Amygdala (tissue), 56 donors: ENCODE data around the gene BTBD16.
A peak's percentile ranks its signal among the peaks of the same experiment; 100 is the strongest.

Experiments used
- DNase-seq, 56 donors: peaks; one replicate each; lab custom pipeline; 2025; lab: John Stamatoyannopoulos, UW

BTBD16 gene

GRCh38 chr10:122292376-122292775, 21.3 kb downstream of the BTBD16 start:
- DNase-seq: no peak

DNA sequence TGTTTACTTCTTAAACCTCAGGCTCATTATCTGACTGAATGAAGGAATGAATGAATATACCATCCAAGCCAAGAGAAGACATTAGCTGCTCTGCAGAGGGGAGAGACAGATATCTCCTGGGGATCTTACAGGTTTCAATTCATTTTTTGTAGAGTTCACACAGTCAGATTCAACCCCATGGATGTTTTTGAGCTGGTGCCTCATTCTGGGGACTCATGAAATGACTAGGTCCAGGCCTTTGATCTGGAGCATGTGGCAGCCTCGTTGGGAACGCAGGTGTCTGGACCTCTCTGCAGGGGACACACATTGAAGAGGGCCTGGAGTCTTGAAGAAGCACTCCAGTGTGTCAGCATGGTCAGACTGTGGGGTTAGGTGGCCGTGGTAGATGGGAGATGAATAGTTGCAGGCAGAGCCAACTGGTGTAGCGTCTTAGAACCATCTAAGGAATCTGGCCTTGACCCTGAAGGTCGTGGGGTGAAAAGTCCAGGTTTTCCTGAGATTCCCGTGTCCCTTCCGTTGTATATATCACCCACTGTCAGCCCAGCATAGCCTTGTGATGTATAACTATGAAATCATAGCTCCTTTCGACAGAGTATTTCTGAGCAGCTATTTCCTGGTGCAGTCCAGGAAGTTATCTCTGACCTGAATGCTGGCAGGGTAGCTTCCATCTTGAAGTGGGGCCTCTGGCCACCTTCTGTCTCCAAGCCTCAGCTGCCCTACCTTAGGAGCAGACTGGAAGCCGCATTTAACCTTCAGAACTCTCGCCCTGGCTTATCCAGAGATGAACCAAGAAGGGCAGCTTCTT, 22.3 kb downstream of the BTBD16 start:
- no peak for DNase-seq

- no peak for DNase-seq
Observed at GRCh38 chr10:122293961-122294380, 22.9 kb downstream of the BTBD16 start.

- DNase-seq: no peak
Observed at GRCh38 chr10:122294511-122295450, 23.7 kb downstream of the BTBD16 start.

DNA sequence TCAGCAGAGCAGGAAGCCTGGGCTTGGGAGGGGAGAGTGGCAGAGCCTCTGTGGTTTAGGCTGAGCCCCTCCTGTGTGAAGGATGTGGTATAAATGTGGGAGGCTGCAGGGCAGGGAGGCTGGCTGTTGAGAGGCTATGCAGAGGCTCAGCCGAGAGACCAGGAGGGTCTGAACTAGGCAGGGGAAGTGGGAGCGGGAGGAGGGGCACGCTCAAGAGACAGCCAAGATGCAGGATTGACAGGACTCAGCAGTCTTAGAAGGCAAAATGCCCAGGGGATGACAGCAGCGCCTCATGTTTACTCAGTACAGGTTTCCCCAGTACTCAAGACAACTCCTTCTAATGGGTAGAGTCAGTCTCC, 24.3 kb downstream of the BTBD16 start:
- DNase-seq: no peak

DNA sequence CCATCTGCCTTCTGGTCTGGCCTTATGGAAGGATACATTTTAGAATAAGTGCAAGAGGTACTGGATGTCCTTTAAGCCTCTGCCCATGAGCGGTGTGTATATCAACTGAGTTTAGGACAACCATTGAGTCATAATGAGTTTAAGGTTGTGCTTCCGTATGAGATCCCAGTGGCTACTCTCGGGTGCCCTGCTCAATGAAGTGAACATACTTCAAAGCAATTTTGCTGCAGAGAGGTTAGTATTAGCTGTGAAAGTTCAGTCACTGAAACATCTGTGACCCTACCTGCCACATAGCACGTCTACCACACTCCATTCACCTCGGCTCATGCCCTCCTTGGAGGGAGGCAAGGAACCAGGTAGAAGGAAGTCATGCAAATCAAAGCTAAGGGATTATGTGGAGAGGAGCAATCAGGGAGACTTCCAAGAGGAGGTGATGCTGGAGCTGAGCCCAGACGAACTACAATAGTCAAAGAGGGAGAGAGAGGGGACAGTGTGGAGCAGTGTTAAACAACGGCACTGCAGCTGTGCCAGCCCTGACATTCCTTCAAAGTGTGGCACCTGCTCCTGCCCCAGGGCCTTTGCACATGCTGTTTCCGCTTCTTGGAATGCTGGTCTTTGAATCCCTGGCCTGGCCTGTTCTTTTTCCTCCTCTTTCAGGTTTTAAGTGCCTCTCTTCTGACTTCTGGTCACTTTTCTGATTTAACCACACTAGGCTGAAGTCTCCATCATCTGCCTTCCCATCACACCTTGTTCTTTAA, 25.4 kb downstream of the BTBD16 start:
- DNase-seq: no peak

DNA sequence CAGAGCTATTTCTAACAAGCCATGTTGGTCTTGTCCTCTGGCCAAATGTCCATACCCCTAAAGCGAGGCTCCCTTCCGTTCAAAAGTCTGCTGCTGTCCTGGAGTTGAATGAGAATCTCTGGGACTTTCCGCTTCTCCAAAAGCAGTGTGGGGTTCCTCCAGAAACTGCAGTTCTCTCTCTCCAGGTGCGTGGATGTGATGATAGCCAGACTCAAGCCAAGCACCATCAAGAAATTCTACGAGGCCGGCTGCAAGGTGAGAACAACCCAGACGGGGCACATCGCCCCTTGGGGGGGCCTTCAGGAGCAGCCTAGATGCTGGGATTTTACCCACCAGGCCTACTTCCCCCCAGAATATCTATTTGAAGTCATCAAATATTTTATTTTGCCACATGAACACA, 26.5 kb downstream of the BTBD16 start:
- no peak for DNase-seq

- DNase-seq: no peak
Observed at GRCh38 chr10:122298206-122298597, 27.1 kb downstream of the BTBD16 start.

GRCh38 chr10:122298598-122299301, 27.7 kb downstream of the BTBD16 start:
- DNase-seq: peak in 46 of 56 donors; percentile 15 to 85 (median 50)

GRCh38 chr10:122299423-122300075, 28.5 kb downstream of the BTBD16 start:
- DNase-seq: no peak

DNA sequence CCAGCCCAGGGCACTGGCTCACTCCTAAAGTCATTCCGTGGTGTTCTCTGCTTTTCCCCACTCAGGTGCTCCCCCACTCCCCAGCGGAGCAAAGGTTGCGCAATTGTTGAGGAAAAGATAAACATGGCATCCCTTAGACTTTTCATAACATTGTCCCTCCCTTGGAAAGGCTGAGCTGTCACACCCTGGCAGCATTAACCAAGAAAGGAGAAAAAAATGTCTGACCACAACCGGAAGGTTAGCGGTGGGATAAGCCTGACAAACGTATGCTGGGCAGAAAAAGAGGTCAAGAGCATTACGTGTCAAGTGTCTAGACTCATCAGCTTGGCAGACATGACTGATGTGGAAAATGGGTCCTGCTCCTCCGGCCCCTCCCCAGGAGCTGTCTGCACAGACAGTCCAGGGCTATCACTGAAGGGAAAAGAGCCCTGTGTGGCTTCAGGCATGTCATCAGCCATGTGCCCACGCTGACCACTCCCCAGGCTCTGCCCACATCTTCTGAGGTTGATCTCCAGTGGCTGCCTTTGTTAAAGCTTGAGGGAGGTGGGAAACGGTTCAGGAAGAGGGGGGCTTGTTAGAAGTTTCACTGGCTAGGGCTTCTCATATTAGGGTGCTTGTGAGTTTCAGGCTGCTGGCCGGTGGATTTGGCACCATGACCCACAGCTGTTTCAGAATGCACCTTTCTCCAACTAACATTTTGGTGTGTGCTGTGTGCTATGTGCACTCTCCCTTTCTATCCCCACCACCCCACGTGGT, 30.1 kb downstream of the BTBD16 start:
- DNase-seq: no peak

- no peak for DNase-seq
Observed at GRCh38 chr10:122301811-122302115, 30.7 kb downstream of the BTBD16 start.

- DNase-seq: no peak
Observed at GRCh38 chr10:122302315-122302714, 31.2 kb downstream of the BTBD16 start.

- DNase-seq: peak in 4 of 56 donors; percentile 14 to 36 (median 30)
Observed at GRCh38 chr10:122303271-122304053, 32.4 kb downstream of the BTBD16 start.

- no peak for DNase-seq
Observed at GRCh38 chr10:122304054-122304579, 33.0 kb downstream of the BTBD16 start.

DNA sequence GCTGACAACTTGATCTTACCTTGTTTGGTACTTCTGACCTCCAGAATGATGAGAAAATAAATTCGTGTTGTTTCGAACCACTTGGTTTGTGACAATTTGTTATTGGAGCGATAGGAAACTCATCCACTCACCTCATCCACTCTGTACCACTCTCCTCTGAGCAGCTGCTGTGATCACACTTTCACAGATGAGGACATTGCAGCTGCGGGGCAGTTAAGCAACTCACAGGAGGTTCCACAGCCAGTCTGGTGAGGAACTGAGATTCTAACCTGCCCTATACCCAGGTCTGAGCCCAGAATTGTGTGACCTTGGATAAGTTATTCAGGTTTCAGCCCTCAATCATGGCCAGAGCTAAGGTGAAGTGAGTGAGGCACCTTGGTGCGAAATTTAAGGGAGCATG, 35.2 kb downstream of the BTBD16 start:
- DNase-seq: no peak

GRCh38 chr10:122306744-122307143, 35.6 kb downstream of the BTBD16 start:
- no peak for DNase-seq
